Activated naive CD4-positive, alpha-beta T cell (primary cell): Measurements from ENCODE around the gene PLEKHG2.

Source experiments
- DNase-seq, 4 experiments: peaks; one replicate each; lab custom pipeline; 2025; lab: John Stamatoyannopoulos, UW

The PLEKHG2 gene

DNA sequence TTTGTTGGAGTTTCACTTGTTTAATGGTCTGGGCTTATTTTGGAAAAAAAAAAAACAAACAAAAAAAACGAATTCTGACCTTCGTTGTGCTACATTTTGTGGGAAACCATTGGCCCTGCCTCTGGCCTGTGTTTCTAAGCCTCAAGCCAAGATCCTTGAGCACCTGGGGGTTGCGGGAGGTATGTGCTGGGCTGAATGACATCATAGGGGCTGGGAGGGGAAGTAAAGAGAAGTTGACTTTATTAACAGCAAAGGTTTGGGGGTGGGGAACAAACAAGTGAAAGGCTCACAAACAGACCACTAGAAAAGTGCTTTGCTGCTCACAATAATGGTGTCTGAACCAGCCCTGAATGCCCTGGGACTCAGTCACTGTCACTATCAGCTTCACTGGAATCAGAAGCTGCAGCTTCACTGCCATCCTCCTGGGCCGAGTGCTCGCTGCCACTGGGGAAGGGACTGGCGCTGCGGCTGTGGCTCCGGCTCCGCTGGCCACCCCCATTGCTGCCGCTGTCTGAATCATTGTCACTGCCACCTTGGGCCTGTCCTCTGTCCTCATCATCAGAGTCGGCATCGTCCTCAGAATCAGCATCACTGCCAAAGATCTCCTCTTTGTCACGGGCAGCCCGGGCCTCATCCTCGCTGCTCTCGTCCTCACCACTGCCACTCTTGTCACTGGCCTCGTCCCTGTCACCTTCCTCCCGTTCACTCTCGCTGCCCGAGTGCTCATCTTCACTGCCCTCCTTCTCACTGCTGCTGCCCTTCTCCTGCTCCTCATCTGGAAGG is 26.6 kb upstream of the PLEKHG2 start:
- DNase-seq = no peak

DNA sequence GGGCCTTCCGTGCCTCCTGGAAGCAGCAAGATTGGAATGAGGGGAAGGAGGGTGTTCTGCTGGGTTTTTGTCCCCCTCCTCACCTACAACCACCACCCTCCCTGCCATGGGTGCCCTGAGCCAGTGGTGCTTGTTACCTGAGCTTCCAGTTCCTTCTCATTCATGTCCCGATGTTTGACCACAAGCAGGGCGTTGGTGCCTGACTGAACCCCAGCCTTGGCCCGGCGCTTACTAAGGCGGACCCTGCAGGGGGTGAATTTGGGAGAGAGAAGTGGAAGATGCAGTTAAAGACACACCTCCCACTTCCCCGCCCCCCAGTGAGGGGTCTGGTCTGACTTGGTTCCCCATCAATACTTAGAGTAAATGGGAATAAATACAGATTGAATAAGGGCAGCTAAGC is 25.9 kb upstream of the PLEKHG2 start:
- no peak for DNase-seq

DNA sequence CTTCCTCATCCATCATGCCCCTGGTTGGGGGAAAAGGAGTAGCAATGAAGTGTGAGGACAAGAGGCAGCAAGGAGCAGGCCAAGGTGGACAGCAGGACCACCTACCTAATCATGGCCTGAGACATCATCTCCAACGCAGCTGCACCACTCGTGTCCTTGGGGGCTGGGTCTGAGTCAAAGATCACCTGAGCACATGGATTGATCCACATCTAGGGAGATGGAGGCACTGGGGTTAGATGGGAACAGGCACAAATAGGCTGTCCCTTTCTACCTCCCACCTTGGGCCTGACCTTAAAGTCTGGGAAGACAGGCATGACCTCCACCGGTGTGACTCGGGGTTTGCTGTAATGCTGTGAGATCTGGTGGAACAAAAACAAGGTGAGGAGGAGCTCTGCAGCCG is 23.8 kb upstream of the PLEKHG2 start:
- DNase-seq = no peak

DNA sequence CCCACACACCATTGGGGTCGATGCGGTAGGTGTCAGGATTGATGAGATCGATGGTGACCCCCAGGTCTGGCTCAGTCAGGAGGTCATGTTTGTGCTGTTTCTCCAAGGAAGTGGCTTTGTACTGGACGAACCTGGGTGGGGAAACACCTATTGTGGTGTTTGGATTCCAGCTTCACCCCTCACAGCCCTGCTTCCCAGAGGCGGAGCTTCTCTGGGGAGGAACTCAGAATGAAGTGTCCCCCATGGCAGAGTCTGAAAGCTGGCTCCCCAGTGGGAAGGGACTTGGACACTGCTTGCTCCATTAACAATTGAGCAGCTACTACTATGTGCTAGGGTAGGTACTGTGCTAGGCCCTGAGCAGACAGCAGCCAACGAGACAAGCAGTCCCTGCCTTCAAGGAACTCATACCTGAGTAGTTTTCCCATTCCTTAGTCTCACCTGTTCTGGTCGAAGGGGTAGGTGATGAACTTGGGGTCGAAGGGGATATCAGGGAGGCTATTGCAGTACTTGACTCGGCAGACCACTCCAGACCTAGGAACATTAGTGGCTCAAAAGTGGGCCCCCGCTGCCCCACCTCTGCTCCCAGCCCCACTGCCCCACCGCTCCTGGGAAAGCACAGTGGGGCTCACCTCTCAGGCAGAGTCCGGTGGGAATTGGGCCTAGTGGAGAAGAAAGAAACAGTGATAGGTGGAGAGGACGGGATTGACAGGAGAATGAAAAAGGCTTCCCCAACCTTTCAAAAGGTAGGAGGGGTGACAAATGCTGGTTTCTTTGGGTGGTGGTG is 22.6 kb upstream of the PLEKHG2 start:
- DNase-seq = no peak

DNA sequence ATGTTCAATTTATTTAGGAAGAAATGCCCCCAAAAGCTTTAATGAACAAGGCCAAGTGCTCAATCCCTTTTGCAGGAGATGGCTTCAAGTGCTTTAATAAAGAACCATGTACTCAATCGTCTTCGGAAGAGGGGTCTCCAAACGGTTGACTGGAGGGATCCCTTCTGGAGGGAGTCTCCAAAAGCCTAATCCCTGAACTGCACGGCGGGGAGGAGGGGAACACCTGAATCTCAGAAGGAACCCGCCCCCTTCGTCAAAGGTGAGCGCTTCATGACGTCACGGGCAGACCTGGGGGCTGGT is 22.1 kb upstream of the PLEKHG2 start:
- no peak for DNase-seq

DNA sequence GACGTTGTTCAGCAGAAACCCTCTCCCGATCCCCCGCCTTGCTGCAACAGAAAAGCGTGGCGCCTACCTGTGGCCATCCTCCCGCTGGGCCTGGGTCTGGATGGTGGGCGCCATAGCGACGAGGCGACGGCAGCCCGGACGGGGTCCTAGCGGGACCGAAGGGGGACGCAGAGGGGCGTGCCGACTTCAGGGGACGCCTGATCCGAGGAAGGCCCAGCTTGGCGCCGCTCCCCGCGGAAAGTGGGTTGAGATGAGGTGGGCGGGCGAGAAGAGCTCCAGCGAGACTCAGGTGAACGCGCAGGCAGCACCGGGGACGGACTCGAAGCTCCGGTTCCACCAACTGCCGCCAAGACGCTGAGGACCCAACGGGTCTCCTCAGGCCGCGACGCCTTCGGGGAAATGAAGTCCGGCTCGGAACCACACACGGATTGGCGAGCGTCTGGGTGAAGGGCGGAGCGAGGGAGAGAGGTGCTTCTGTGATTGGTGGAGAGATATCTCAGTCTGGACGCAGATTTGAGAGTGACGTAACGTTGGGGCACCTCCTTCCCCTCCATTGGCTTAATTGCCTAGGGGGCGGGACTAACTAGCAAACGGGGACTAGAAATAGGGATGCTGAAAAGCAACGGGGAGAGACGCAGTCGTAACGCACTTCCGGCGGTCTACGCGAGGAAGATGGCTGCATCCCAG is 21.6 kb upstream of the PLEKHG2 start, which contains the start of the genes MED29 and PAF1:
Gene MED29 (plus strand): TSS at position 628 of the 687 bp plus-strand sequence. CDS start 45 bp downstream, at position 673.
Gene PAF1 (minus strand): TSS at position 356 of the 687 bp plus-strand sequence. CDS start 242 bp downstream, at position 114.
- DNase-seq = peak; percentile 80 to 95 (median 87)

DNA sequence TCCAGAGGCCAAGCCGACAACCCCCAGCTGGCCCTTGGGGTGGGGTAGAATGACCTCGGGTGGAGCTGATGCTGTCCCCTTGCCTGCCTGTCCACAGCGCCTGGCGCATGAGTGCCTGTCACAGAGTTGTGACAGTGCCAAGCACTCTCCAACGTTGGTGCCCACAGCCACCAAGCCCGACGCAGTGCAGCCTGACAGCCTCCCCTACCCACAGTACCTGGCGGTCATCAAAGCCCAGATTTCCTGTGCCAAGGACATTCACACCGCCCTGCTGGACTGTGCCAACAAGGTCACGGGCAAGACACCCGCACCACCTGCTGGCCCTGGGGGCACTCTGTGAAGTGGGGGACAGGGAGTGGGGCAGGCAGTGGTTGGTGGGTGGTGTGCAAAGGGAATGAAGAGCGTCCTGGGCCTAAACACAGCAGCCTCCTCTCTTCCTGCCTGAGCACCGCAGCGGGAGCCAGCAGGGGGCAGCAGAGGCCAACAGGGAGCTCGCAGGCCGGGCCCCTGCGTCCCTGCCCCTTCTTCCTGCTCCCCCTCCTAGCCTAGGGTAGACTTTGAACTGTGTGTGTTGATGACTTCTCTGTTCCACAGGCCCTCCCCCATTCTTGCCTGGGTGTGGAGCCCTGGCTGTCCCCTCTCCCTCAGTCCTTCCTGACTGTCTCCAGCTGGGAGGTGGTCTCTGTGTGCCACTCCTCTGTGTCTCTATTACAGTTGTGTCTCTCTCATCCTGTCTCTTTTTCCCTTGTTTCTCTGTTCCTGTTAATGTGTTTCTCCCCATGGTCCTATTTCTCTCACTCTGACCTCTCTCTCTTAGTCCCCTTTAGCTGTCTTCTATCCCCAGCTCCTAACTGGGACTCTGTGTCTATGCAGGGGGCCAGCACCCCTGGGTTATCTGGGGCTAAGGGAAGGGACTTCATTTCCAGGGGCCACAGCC is 14.8 kb upstream of the PLEKHG2 start:
- DNase-seq = peak; percentile 83 to 96 (median 95)

DNA sequence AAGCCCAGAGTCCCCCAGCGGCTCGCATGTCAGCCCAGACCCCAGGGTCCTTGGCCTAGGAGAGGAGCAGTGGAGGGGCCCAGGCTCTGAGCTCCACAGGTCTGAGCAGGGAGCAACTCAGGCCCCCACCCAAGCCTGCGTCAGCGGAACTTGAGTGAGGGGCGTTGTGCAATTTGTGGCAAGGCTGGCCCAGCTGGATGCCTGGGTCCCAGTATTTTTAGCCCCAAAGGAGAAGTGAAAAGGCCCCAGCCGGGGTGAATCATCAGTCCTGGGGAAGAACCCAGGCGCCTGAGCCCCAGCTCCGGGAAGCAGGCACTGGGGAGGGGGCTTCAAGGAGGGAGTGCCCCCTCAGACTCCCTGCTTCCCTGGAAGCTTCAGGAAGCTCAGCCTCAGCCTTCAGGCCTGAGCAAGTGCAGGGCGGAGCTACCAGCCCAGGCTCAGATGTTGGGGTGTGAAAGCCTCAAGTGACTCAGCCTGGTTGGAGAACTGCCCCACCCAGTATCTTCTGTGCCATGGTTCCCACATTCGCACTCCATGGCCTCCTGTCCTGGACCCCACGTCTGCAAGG is 14.1 kb upstream of the PLEKHG2 start:
- DNase-seq = peak in 1 of 4 experiments; percentile 28

DNA sequence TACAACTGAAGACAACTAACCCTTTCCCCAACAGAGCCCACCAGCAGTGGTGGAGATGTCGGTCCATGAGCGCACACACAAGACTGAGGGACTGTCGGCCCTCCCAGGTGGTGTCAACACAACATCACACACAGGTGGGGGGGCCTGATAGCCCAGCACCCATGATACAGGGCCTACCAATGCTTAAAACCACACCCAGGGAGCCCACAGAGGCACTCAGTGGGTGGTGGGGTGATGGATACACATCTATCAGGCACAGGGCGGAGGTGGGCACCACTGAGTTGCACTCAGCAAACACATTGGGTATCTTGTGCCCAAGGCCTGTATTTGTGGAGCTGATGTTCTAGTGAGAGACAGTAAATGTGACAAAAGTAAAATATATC is 12.8 kb upstream of the PLEKHG2 start:
- no peak for DNase-seq

DNA sequence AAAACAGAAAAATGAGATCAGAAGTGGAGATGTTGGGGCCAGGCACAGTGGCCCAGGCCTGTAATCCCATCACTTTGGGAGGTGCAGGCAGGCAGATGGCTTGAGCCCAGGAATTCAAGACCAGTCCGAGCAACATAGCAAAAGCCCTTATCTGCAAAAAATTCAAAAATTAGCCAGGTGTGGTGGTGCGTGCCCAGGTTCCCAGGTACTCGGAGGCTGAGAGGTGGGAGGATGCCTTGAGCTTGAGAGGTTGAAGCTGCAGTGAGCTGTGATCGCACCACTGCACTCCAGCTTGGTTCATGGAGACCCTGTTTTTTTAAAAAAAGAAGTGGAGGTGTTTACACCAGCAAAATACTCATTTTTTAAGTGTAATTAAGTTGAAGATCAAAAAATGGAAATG is 12.4 kb upstream of the PLEKHG2 start:
- no peak for DNase-seq

DNA sequence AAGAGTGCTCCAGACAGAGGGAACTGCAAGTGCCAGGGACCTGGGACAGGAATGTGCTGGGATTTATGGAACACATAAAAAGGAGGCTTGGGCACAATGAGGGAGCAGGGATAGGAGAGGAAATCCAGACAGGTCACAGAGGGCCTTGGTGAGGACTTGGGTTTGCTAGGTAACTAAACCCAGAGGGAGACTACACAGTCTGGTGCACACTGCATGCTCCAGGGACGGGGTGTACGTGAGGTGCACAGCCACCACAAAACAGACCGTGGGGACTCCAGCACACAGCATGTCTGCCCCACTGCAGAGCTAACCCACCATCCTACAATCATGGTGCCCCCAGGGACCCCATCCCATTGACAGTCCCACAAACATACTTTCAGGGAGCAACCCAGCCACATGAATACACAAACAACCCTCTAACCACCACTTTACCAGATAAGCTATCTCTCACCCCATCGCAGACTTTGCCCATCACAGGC is 11.4 kb upstream of the PLEKHG2 start:
- peak in 1 of 4 experiments; percentile 47 for DNase-seq

DNA sequence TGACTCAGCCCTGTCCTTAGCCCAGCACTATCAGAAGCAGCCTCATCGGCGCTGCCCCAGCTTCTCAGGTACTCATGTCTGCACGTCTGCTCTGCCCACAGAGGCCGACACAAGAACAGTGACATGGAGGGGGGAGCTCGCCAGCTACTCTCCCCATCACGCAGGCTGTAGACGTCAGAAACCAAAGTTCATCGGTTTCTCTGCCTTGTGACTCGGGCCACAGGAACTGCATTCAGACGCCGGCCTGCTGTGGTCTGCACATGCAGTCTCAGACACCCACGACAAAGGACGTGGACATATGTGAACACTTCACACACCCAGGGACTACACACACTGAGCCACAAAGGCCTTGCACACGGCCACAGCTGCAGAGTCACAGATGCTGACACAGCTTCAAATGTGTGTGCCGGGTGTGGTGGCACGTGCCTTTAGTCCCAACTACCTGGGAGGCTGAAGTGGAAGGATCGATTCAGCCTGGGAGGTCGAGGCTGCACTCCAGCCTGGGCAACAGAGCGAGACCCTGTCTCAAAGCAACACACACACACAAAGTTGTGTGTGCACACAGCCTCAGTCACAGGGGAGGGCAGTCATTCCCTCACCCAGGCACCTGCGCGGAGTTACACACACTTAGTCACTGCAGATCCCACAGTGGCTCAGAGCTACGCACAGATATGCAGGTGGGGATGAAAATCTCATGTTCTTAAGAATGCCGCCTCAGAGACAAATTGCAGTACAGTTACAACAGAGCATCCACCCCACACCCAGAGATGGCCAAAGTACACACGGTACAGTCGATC is 10.7 kb upstream of the PLEKHG2 start:
- peak; percentile 26 to 71 (median 46) for DNase-seq

DNA sequence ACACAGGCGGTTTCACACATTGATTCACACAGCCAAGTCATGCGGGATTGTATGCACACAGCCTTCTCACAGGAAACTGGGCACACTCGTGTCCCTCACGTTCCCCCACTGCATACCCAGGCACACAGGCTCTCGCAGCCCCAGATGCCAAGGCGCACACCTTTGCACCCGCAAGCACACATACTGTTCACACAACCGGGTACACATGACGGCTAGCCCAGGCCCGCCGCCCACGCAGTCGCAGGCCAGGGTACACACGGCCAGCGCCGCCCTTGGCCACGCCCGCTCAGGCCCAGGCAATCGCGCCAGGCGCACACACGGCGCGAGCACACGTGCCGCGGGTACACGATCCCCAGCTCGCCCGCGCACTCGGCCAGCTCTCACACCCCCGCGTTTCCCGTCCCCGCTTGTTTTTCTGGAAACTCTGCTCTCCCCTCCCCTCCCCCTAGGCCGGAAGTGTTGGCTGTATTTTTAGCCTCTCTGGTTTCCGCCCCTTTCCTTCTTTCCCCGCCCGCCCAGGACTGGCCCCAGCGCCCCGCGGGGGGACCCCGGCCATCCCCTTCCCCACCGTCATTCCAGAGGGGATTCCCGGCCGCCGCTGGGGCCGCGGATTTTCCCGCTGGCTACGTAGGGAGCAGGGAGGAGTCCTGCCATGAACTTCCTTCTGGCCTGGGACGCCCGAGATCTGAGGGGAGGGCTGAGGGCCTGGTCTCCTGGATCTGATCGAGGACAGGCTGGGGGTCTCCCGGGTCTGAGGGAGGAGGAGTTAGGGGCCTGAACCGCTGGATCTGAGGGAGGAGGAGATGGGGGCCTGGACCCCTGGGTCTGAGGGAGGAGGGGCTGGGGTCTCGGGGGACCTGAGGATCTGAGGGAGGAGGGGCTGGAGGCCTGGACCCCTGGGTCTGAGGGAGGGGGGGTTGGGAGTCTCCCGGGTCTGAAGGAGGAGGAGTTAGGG is 9.8 kb upstream of the PLEKHG2 start:
- DNase-seq = peak in 3 of 4 experiments; percentile 65 to 75 (median 72)

DNA sequence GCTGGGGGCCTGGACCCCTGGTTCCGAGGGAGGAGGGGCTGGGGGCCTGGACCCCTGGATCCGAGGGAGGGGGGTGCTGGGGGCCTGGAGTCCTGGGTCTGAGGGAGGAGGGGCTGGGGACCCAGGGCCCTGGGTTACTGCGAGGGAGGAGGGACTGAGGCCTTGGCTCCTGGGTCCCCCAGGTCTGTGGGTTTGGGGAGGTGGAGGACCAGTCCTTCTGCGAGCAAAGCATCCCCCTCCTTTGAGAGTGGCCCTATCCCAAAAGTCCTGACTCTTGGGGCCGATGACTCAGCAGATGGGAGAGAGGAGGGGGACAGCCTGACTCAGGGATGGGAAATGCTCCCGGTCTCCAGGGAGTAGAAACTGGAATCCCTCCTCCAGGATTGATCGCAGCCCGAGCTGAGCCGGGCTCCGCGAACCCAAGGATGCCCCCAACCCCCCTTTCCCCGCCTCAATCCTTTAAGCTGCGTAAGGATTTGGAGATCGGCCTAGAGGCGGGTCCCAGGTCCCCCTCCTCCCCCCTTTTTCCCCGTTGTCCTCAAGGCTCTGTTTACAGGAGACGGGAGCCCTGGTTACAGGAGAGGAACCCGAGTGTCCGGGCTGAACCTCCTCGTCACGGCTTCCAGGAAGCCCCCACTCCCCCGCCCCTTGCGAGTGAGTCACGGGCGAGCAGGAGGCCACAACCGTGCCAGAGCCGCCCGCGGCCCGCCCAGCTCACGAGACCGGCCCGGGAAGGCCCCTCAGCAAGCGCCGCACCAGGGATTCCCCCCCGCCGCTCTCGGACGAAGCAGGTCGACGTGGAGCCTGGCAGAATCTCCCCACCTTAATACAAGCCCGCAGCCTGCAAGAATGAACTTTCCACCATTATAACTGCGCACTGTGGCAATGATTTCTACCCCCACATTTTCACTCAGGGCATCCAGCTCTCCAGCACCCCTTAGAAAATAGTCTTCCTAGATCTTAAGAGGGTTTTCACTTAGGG is 8.8 kb upstream of the PLEKHG2 start:
- DNase-seq = peak; percentile 76 to 93 (median 86)

DNA sequence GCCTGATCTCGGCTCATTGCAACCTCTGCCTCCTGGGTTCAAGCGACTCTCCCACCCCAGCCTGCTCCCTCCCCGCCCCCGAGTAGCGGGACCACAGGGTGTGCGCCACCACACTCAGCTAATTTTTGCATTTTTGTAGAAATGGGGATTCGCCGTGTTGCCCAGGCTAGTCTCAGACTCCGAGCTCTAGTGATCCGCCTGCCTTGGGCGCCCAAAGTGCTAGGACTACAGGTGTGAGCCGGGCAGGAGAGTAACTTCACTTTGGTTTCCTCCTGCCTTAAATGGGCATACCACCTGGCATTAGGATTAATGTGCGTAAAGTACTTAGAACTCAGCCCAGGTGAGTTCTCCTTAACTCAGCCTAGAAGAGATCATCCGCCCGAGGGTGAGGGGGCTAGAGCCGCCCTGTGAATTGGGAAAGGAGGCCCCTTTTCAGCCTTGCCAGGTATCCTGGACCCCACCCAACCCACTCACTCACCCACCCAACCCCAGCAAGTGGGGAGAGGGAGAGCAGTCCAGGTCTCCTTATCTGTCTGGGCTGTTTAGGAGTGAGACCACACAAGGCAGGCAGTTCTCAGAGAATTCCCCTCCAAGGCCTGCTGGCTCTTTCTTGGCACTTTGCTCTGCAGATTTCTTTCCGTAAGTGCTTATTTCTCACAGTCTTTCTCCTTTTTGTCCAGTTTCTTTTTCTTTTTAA is 7.1 kb upstream of the PLEKHG2 start:
- DNase-seq = peak in 1 of 4 experiments; percentile 25

DNA sequence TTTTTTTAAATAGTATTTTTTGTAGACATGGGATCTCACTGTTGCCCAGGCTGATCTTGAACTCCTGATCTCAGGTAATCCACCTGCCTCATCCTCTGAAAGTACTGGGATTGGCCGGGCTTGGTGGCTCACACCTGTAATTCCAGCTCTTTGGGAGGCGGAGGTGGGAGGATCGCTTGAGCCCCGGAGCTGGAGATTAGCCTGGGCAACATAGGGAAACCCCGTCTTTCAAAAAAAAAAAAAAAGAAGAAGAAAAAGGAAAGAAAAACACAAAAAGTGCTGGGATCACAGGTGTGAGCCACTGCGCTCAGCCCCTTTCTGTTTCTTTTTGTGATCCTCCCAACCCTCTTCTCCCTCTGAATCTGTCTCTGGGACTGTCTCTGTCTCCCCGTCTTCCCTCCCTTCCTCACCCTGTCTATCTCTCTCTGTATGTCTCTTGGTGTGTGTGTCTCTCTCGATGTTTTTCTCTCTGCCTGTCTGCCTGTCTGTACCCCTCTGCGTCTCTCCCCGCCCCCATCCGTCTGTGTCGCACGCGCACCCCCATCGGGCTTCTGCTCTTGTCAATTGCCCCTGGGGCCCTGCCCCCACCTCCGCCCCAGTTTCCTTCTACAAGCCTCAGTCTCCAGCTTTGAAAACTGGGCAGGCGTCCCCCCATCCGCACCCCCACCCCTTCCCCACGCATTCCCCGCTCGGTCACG is 6.4 kb upstream of the PLEKHG2 start:
- peak; percentile 55 to 91 (median 78) for DNase-seq
